KMS-11 (cell line): ENCODE data around the gene PHLDB2.

Source experiments
- H2AFZ ChIP-seq: fragments of 200-600 bp; sonication (generic); 2 replicates; pipeline ENCODE4 v1.6.1; 2016; ENCODE audit warnings: antibody characterized with exemption, mixed run types, low read depth
- H3K27ac ChIP-seq: fragments of 200-600 bp; sonication (generic); 2 replicates; pipeline ENCODE4 v1.6.1; 2016; ENCODE audit warnings: mild to moderate bottlenecking, mixed run types
- H3K27me3 ChIP-seq: fragments of 200-600 bp; sonication (generic); 2 replicates; pipeline ENCODE4 v1.6.1; 2017; ENCODE audit warnings: mild to moderate bottlenecking, low read depth, mixed run types, moderate library complexity; ENCODE audit not compliant: insufficient read depth
- H3K36me3 ChIP-seq: fragments of 200-600 bp; sonication (generic); 2 replicates; pipeline ENCODE4 v1.6.1; 2017; ENCODE audit warnings: mild to moderate bottlenecking, mixed run types; ENCODE audit not compliant: insufficient read depth
- H3K4me1 ChIP-seq: fragments of 200-600 bp; sonication (generic); 2 replicates; pipeline ENCODE4 v1.6.1; 2016; ENCODE audit warnings: mild to moderate bottlenecking, low read depth, mixed run types; ENCODE audit not compliant: poor library complexity, severe bottlenecking
- H3K4me2 ChIP-seq: fragments of 200-600 bp; sonication (generic); 2 replicates; pipeline ENCODE4 v1.7.0; 2016; ENCODE audit warnings: mild to moderate bottlenecking, mixed run types
- H3K4me3 ChIP-seq: fragments of 200-600 bp; sonication (generic); IDR thresholded peaks from 2 replicates; pipeline ENCODE4 v1.6.1; 2017; ENCODE audit warnings: low read depth, low read length, mixed read lengths; ENCODE audit not compliant: insufficient read depth
- H3K79me2 ChIP-seq: fragments of 200-600 bp; sonication (generic); 2 replicates; pipeline ENCODE4 v1.6.1; 2016; ENCODE audit warnings: low read depth, mixed run types; ENCODE audit not compliant: insufficient read depth
- H3K9ac ChIP-seq: fragments of 200-600 bp; sonication (generic); 2 replicates; pipeline ENCODE4 v1.6.1; 2016; ENCODE audit warnings: mild to moderate bottlenecking, mixed run types
- H4K20me1 ChIP-seq: fragments of 200-600 bp; sonication (generic); 2 replicates; pipeline ENCODE4 v1.6.1; 2016; ENCODE audit warnings: mild to moderate bottlenecking, mixed run types; ENCODE audit not compliant: insufficient read depth
- CTCF ChIP-seq: fragments of 200-600 bp; sonication (generic); conservative IDR thresholded peaks from 2 replicates; pipeline ENCODE4 v1.6.1; 2017; ENCODE audit warnings: low read depth, mild to moderate bottlenecking, antibody characterized with exemption, low read length, moderate library complexity, mixed read lengths

Gene PHLDB2

GRCh38 chr3:112017091-112017490, 158.0 kb downstream of the PHLDB2 start:
- TF ChIP-seq CTCF = no peak
- Histone ChIP-seq H3K27ac (no peak overlapping the region), H3K9ac (no peak overlapping the region), H3K4me3 (no peak overlapping the region), H4K20me1 (no peaks in the 10 kb centered on the region), H3K27me3 (no peaks in the 10 kb centered on the region), H2AFZ (no peak overlapping the region), H3K4me2 (no peak overlapping the region), H3K79me2 (no peaks in the 10 kb centered on the region), H3K36me3 (no peaks in the 10 kb centered on the region), H3K4me1 (no peaks in the 10 kb centered on the region)

GRCh38 chr3:112018712-112019111, 159.6 kb downstream of the PHLDB2 start:
- no peak overlapping the region for H3K27ac ChIP-seq
- TF ChIP-seq CTCF = no peak
- H3K4me3 ChIP-seq = no peak overlapping the region
- no peaks in the 10 kb centered on the region for H4K20me1 ChIP-seq
- no peaks in the 10 kb centered on the region for H3K27me3 ChIP-seq
- no peaks in the 10 kb centered on the region for H3K4me1 ChIP-seq
- H2AFZ ChIP-seq = no peak overlapping the region
- H3K79me2 ChIP-seq = no peaks in the 10 kb centered on the region
- no peak overlapping the region for H3K4me2 ChIP-seq
- no peak overlapping the region for H3K9ac ChIP-seq
- H3K36me3 ChIP-seq = no peaks in the 10 kb centered on the region

GRCh38 chr3:112019716-112020115, 160.7 kb downstream of the PHLDB2 start:
- no peaks in the 10 kb centered on the region for H3K36me3 ChIP-seq
- TF ChIP-seq CTCF = no peak
- H3K4me3 ChIP-seq = no peak overlapping the region
- no peak overlapping the region for H3K9ac ChIP-seq
- no peaks in the 10 kb centered on the region for H4K20me1 ChIP-seq
- no peaks in the 10 kb centered on the region for H3K27me3 ChIP-seq
- no peak overlapping the region for H2AFZ ChIP-seq
- H3K4me1 ChIP-seq = no peaks in the 10 kb centered on the region
- H3K27ac ChIP-seq = no peak overlapping the region
- no peak overlapping the region for H3K4me2 ChIP-seq
- H3K79me2 ChIP-seq = no peaks in the 10 kb centered on the region

- Histone ChIP-seq H3K4me3 (no peak overlapping the region), H3K27ac (no peak overlapping the region), H2AFZ (no peak overlapping the region), H3K4me2 (no peak overlapping the region), H3K9ac (no peak overlapping the region), H3K4me1 (no peaks in the 10 kb centered on the region), H3K36me3 (no peaks in the 10 kb centered on the region), H3K79me2 (no peaks in the 10 kb centered on the region), H4K20me1 (no peaks in the 10 kb centered on the region), H3K27me3 (no peaks in the 10 kb centered on the region)
- no peak for TF ChIP-seq CTCF
Observed at GRCh38 chr3:112020674-112021085, 161.6 kb downstream of the PHLDB2 start.
